Adrenal gland (tissue), 12 donors: ENCODE results near the gene LGALS4. TPM values are rescaled to one million over a fixed set of nuclear protein-coding genes. Genes with fewer than 3 reads are reported as not detected.
"Not testable (repeated sequence)": the region's sequence is repeated elsewhere in the genome, so short reads cannot be mapped to it uniquely, and the experiment has no call there.

Source experiments
- DNase-seq, 7 donors: peaks; one replicate each; pipeline ENCODE4 v3.0.0-alpha.2; 2019 to 2020
- H3K27ac ChIP-seq, 5 donors: fragments of 200-600 bp; sonication (generic) in 4 of 5; 1 replicate in 3 of 5; 2 replicates in 2 of 5; pipeline versions ENCODE4 v1.5.1 to v1.8.0; 2016 to 2020; ENCODE audit warnings: mild to moderate bottlenecking in 1 of 5
- H3K27me3 ChIP-seq: fragments of 200-600 bp; 2 replicates; pipeline ENCODE4 v1.8.0; 2021
- H3K36me3 ChIP-seq, 2 donors: fragments of 200-600 bp; replicated peaks in 1 of 2; 1 replicate in 1 of 2; 2 replicates in 1 of 2; pipeline versions ENCODE4 v1.5.1 to v1.8.0; 2018 to 2022
- H3K4me1 ChIP-seq, 2 donors: fragments of 200-600 bp; replicated peaks in 1 of 2; 1 replicate in 1 of 2; 2 replicates in 1 of 2; pipeline versions ENCODE4 v1.5.1 to v1.8.0; 2018 to 2021
- H3K4me3 ChIP-seq, 4 donors: fragments of 200-600 bp; sonication (generic) in 3 of 4; one replicate each; pipeline ENCODE4 v1.5.1; 2016 to 2018
- H3K9me3 ChIP-seq, 3 donors: fragments of 200-600 bp; sonication (generic) in 1 of 3; replicated peaks in 1 of 3; 1 replicate in 2 of 3; 2 replicates in 1 of 3; pipeline versions ENCODE4 v1.5.1 to v1.8.0; 2016 to 2021
- POLR2A ChIP-seq, 2 donors: fragments of 450-650 bp; IDR thresholded peaks; one replicate each; pipeline ENCODE4 v1.6.1; 2017; ENCODE audit warnings: antibody characterized with exemption in 2 of 2, mild to moderate bottlenecking in 2 of 2, moderate library complexity in 1 of 2
- WGBS, 4 donors: extraction: QIAGEN DNeasy Blood & Tissue Kit in 2 of 4; methylation state at CpG; one replicate each; pipeline versions ENCODE4 v1.1.5 to v1.1.7; 2013 to 2017; 5-methylcytosine and 5-hydroxymethylcytosine counted together
- intact Hi-C, 2 donors: fragments of 100-400 bp; cut with DNase I; formaldehyde crosslinking; loops; one replicate each; pipeline versions ENCODE4 v1.14.1 to v1.15.0; 2022 to 2023
- polyA plus RNA-seq, 3 donors: library from polyadenylated mRNA; stranded (reverse); fragments of 200-250 nt in 2 of 3; fragments of 350-450 nt in 1 of 3; fragmentation: Illumina TruSeq in 1 of 3; extraction: RNeasy Lipid Tissue Mini Kit (QIAGEN cat#74804) in 1 of 3; gene quantifications; one replicate each; pipeline ENCODE4 v1.2.3, GENCODE V29; 2013 to 2014
- total RNA-seq, 9 donors: library from RNA; depleted of rRNA in 4 of 9; stranded (reverse); fragments of >200 nt in 4 of 9; fragments of 120-200 nt in 1 of 9; fragmentation: NEBNext Ultra II Directional in 1 of 9; extraction: Animal tissue kit (Norgen Biotek cat#: 25700) in 1 of 9; gene quantifications; one replicate each; pipeline versions ENCODE4 v1.1.0 to v1.2.4, GENCODE V29; 2013 to 2023
- TF ChIP-seq, protein P1 (sequence below), 6 experiments: fragments of 450-650 bp in 4 of 6; fragments of 200-600 bp in 2 of 6; sonication (generic) in 1 of 6; IDR thresholded peaks; 1 replicate in 5 of 6; 2 replicates in 1 of 6; pipeline versions ENCODE4 v1.5.1 to v1.8.0; 2016 to 2021; ENCODE audit warnings: antibody characterized with exemption in 6 of 6, mild to moderate bottlenecking in 2 of 6, moderate library complexity in 1 of 6
- donor health status: healthy with polysubstance abuse.
- donor health status: Bipolar disorder and iron deficiency.
- donor health status: DM: yes; HTN: yes; CAD: no.
- donor health status: DM: no; HTN: no; CAD: no.
- donor health status: DM: no; HTN: no; CAD: no.
- donor health status: DM: yes; HTN: yes; CAD: no.

LGALS4 gene
- total and polyA plus RNA-seq, 12 donors, result 0.30 to 4.5 (median 1.5) TPM; not detected in 5

DNA sequence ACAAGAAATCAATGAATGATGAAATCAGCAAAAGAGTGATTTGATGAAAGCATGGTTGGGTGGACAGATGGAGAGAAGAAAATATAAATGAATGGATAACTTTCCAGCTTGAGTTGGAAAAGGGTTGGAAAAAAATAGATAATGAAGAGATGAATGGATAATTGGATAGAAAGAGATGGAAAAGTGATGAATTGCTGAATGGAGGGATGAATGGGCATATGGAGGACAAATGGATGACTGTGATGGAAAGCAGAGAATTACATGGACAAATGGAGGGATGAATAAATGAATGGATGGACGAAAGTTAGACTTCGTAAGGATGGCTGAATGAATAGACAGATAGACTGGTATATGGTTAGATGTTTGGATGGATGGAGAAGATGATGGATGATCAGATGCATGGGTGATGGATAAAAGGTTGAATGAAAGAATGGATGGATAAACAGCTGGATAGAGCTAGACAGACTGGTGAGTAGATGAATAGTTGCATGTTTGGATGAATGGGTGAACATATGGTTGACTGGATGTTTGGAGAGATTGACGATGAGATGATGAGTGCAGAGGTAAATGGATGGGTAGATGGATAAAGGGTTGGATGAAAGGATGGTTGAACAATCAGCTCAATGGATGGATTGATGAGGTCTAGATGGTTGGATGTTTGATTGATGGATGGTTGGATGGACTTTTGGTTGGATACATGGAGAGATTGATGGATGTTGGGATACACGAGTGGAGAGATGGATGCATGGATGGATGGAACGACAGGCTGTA lies 12.0 kb downstream of the LGALS4 start:
- TF ChIP-seq POLR2A (IDR thresholded peaks at IDR 0.05), result no peak
- TF ChIP-seq, protein P1, sequence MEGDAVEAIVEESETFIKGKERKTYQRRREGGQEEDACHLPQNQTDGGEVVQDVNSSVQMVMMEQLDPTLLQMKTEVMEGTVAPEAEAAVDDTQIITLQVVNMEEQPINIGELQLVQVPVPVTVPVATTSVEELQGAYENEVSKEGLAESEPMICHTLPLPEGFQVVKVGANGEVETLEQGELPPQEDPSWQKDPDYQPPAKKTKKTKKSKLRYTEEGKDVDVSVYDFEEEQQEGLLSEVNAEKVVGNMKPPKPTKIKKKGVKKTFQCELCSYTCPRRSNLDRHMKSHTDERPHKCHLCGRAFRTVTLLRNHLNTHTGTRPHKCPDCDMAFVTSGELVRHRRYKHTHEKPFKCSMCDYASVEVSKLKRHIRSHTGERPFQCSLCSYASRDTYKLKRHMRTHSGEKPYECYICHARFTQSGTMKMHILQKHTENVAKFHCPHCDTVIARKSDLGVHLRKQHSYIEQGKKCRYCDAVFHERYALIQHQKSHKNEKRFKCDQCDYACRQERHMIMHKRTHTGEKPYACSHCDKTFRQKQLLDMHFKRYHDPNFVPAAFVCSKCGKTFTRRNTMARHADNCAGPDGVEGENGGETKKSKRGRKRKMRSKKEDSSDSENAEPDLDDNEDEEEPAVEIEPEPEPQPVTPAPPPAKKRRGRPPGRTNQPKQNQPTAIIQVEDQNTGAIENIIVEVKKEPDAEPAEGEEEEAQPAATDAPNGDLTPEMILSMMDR (IDR thresholded peaks at IDR 0.05), result no peak
- 84 to 95% (median 87%) methylated on average over 5 of the region's 5 CpGs for WGBS, 4 donors
- intact Hi-C loops, result no loop called here

DNA sequence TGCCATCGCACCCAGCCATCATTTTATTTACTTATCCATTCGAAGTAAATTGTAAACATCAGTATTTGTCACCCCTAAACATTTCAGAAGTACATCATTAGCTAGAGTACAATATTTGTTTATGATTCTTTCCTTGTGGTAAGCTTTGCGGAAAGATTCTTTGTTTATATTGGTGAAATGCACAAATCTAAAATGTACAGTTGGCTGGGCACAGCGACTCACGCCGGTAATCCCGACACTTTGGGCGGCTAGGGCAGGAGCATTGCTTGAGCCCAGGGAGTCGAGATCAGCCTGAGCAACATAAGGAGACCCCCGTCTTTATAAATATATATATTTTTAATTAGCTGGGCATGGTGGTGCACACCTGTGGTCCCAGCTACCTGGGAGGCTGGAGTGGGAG lies 13.6 kb downstream of the LGALS4 start:
- intact Hi-C loops, result no loop called here
- no peaks in the 10 kb centered on the region for H3K27me3 ChIP-seq
- no peak for DNase-seq
- no peaks in the 10 kb centered on the region for H3K4me1 ChIP-seq
- H3K9me3 ChIP-seq, result no peaks in the 10 kb centered on the region
- no peak overlapping the region for H3K27ac ChIP-seq
- WGBS, 4 donors, result 85 to 90% (median 90%) methylated on average over 10 of the region's 10 CpGs
- TF ChIP-seq POLR2A (IDR thresholded peaks at IDR 0.05), result no peak
- TF ChIP-seq, protein P1 (IDR thresholded peaks at IDR 0.05), result no peak
- H3K4me3 ChIP-seq, result no peak overlapping the region
- H3K36me3 ChIP-seq, result no peaks in the 10 kb centered on the region

More for the DNA sequence above, 12.0 kb downstream of the LGALS4 start:
- Histone ChIP-seq H3K27ac (no peak overlapping the region), H3K4me3 (no peak overlapping the region), H3K9me3 (no peaks in the 10 kb centered on the region), H3K4me1 (no peaks in the 10 kb centered on the region), H3K27me3 (no peaks in the 10 kb centered on the region), H3K36me3 (no peaks in the 10 kb centered on the region)
- DNase-seq, result no peak

DNA sequence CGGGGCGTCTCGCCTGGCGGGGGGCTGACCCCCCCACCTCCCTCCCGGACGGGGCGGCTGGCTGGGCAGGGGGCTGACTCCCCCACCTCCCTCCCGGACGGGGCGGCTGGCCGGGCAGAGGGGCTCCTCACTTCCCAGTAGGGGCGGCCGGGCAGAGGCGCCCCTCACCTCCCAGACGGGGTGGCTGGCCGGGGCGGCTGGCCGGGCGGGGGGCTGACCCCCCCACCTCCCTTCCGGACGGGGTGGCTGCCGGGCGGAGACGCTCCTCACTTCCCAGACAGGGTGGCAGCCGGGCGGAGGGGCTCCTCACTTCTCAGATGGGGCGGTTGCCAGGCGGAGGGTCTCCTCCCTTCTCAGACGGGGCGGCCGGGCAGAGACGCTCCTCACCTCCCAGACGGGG lies 15.0 kb downstream of the LGALS4 start:
- H3K4me1 ChIP-seq, H3K4me3 ChIP-seq, DNase-seq, H3K36me3 ChIP-seq, intact Hi-C loops, H3K27ac ChIP-seq, H3K9me3 ChIP-seq, H3K27me3 ChIP-seq: not testable (repeated sequence)
- WGBS, 4 donors, result 94% methylated on average over 13 to 22 of the region's 33 CpGs; no CpG with 5 or more reads in 2 of the 4 donors

DNA sequence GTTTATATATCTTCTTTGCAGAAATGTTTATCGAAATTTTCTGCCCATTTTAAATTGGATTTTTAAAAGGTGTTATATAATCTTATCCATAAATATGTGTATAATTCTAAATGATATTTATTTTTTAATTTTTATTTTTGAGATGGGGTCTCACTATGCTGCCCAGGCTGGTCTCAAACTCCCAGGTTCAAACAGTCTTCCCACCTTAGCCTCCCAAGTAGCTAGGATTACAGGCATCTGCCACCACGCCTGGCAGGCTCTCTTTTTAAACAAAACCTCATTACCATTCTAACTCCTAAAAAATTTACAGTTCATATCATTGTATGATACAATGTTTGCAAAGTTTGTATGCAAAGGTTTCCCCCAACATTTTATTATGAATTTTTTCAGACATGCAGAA lies 16.6 kb downstream of the LGALS4 start:
- TF ChIP-seq POLR2A (IDR thresholded peaks at IDR 0.05), result no peak
- TF ChIP-seq, protein P1 (IDR thresholded peaks at IDR 0.05), result no peak
- Histone ChIP-seq H3K4me1 (no peaks in the 10 kb centered on the region), H3K9me3 (no peaks in the 10 kb centered on the region), H3K27me3 (no peaks in the 10 kb centered on the region), H3K4me3 (no peak overlapping the region), H3K27ac (no peak overlapping the region), H3K36me3 (no peaks in the 10 kb centered on the region)
- intact Hi-C loops, result no loop called here
- DNase-seq, result no peak
- WGBS, 4 donors, result 44 to 67% (median 60%) methylated on average over 2 of the region's 2 CpGs

DNA sequence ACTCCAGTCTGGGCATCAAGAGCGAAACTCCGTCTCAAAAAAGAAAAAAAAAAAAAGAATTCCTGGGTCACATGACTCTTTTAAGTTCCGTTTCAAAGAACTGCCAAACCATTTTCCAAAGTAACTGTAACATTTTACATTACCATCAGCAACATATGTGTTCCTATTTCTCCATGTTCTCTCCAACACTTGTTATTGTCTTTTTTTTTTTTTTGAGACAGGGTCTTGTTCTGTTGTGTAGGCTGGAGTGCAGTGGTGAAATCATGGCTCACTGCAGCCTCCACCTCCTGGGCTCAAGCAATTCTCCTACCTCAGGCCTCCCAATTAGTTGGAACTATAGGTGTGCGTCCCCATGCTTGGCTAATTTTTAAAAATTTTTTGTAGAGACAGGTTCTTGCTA lies 17.2 kb downstream of the LGALS4 start:
- Histone ChIP-seq H3K4me1 (no peaks in the 10 kb centered on the region), H3K9me3 (no peaks in the 10 kb centered on the region), H3K36me3 (no peaks in the 10 kb centered on the region), H3K27ac (no peak overlapping the region), H3K27me3 (no peaks in the 10 kb centered on the region), H3K4me3 (no peak overlapping the region)
- no peak for DNase-seq
- TF ChIP-seq, protein P1 (IDR thresholded peaks at IDR 0.05), result no peak
- no peak for TF ChIP-seq POLR2A (IDR thresholded peaks at IDR 0.05)
- intact Hi-C loops, result no loop called here
- 90 to 92% (median 91%) methylated on average over 4 of the region's 4 CpGs for WGBS, 4 donors
